Measurements from ENCODE around the gene MTCL1. TPM values are rescaled to one million over a fixed set of nuclear protein-coding genes. Genes with fewer than 3 reads are reported as not detected.

The MTCL1 gene
- total and polyA plus RNA-seq, 10 of the 15 experiments (the other 5 are each of a cell fraction or from before 2014, with no cell fraction given), result 0.03 to 0.36 (median 0.13) TPM; not detected in 4

DNA sequence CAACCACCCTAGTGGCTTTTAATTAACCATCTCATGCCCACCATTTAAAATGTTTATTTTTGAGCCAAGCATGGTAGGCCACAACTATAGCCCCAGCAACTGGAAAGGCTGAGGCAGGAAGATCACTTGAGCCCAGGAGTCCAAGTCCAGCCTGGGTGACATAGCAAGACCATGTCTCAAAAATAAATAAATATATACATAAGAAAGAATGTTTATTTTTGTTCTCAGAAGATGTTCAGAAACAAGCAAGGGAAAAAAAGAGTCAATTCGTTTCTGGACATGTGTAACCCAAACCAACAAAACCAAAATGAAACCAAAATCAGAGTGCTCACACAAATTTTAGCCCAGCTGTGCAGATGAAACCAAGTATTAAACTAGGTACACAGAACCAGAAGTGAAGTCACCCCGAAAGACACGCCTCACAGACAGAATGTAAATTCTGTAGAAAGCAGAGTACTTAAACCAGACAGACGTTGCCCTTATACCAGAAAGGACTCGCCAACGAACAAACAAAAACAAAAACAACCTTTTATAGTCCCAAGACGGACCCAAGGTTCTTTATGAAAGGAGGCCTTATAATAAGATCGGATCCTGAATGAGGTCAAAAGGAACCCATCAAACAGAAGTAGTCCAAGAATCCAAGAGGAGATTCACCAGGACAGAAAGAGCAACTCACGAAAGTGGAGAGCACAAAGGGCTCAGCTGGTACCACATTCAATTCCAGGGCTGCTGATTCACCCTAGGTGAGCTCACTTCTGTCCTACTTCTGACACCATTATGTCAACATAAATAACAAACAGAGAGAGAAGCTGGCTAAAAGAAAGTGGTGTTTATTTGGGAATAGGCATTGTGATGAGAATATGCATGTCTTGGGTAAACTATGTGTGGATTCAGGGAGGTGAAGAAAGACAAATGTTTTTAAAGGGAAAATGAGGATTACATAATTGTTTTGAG is 31.8 kb upstream of the MTCL1 start (continued):
- TF ChIP-seq BCL3 (IDR thresholded peaks at IDR 0.05; ENCODE audit: borderline replicate concordance, insufficient read depth, low read depth, low read length, poor library complexity, severe bottlenecking) (no peak), BHLHE40 (IDR thresholded peaks at IDR 0.05; ENCODE audit: borderline replicate concordance in 1 of 2, low read depth in 2 of 2, low read length in 1 of 2) (no peak), CBX5 (IDR thresholded peaks at IDR 0.05; ENCODE audit: low read depth) (peak; percentile 66; the same call in 1 of the 2 replicates), NFIC (IDR thresholded peaks at IDR 0.05; ENCODE audit: low read depth, low read length) (0 out of 2 replicates have a peak, but pooled peaks have one; percentile 33), PKNOX1 (IDR thresholded peaks at IDR 0.05) (no peak), LARP7 (IDR thresholded peaks at IDR 0.05) (no peak), TBL1XR1 (IDR thresholded peaks at IDR 0.05; ENCODE audit: low read depth, low read length) (no peak), SP1 (IDR thresholded peaks at IDR 0.05; ENCODE audit: low read depth, low read length) (no peak), RFX5 (IDR thresholded peaks at IDR 0.05; ENCODE audit: low read depth, low read length) (no peak), PAX5 (IDR thresholded peaks at IDR 0.05; ENCODE audit: borderline replicate concordance, low read depth, low read length) (no peak), ATF7 (IDR thresholded peaks at IDR 0.05; ENCODE audit: low read depth) (no peak), NFXL1 (IDR thresholded peaks at IDR 0.05; ENCODE audit: borderline replicate concordance) (no peak), JUNB (IDR thresholded peaks at IDR 0.05) (peak; percentile 29), MTA2 (IDR thresholded peaks at IDR 0.05; ENCODE audit: low read depth) (no peak), RUNX3 (IDR thresholded peaks at IDR 0.05; ENCODE audit: low read length) (peak; percentile 80), MEF2A (IDR thresholded peaks at IDR 0.05; ENCODE audit: insufficient read depth, low read depth, low read length) (0 out of 2 replicates have a peak, but pooled peaks have one; percentile 10), ETV6 (conservative IDR thresholded peaks at IDR 0.05 in 1 of 2, IDR thresholded peaks at IDR 0.05 in 1 of 2; ENCODE audit: borderline replicate concordance in 1 of 2, low read depth in 1 of 2) (no peak), NFYB (IDR thresholded peaks at IDR 0.05; ENCODE audit: insufficient read depth, low read depth, low read length) (no peak), YBX1 (IDR thresholded peaks at IDR 0.05) (no peak), ELK1 (IDR thresholded peaks at IDR 0.05; ENCODE audit: low read depth, low read length) (no peak)
- TF ChIP-seq, protein P1, sequence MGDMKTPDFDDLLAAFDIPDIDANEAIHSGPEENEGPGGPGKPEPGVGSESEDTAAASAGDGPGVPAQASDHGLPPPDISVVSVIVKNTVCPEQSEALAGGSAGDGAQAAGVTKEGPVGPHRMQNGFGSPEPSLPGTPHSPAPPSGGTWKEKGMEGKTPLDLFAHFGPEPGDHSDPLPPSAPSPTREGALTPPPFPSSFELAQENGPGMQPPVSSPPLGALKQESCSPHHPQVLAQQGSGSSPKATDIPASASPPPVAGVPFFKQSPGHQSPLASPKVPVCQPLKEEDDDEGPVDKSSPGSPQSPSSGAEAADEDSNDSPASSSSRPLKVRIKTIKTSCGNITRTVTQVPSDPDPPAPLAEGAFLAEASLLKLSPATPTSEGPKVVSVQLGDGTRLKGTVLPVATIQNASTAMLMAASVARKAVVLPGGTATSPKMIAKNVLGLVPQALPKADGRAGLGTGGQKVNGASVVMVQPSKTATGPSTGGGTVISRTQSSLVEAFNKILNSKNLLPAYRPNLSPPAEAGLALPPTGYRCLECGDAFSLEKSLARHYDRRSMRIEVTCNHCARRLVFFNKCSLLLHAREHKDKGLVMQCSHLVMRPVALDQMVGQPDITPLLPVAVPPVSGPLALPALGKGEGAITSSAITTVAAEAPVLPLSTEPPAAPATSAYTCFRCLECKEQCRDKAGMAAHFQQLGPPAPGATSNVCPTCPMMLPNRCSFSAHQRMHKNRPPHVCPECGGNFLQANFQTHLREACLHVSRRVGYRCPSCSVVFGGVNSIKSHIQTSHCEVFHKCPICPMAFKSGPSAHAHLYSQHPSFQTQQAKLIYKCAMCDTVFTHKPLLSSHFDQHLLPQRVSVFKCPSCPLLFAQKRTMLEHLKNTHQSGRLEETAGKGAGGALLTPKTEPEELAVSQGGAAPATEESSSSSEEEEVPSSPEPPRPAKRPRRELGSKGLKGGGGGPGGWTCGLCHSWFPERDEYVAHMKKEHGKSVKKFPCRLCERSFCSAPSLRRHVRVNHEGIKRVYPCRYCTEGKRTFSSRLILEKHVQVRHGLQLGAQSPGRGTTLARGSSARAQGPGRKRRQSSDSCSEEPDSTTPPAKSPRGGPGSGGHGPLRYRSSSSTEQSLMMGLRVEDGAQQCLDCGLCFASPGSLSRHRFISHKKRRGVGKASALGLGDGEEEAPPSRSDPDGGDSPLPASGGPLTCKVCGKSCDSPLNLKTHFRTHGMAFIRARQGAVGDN (IDR thresholded peaks at IDR 0.05), result no peak

All from GM12878 (cell line).